ENCODE measurements around the gene COQ9.
"Not testable (repeated sequence)": the region's sequence is repeated elsewhere in the genome, so short reads cannot be mapped to it uniquely, and the experiment has no call there.

COQ9 gene

GRCh38 chr16:57486858-57487834 is 39.9 kb downstream of the COQ9 start:
- no peak for DNase-seq

DNA sequence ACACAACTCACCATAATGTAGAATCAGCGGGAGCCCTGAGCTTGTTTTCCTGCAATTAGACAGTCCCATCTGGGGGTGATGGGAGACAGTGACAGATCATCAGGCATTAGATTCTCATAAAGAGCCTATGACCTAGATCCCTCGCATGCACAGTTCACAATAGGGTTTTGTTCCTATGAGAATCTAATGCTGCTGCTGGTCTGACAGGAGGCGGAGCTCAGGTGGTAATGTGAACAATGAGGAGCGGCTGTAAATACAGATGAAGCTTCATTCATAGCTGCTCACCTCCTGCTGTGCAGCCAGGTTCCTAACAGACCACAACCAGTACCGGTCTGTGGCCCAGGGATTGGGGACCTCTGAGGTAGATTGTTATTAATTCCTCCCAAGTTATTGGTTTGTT is 42.0 kb downstream of the COQ9 start:
- no peak for DNase-seq

DNA sequence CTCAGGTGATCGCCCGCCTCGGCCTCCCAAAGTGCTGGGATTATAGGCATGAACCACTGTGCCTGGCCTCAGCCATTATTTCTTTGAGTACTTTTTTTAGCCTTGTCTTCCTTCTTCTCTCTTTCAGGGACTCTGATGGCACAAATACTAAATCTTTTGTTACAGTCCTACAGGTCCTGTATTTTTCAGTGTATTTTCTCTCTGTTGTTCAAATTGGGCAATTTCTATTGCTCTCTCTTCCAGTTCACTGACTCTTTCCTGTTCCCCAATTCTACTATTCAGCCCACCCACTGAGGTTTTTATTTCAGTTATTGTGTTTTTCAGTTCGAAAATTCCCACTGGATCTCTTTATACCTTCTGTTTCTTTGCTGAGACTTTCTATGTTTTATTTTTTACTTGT is 46.5 kb downstream of the COQ9 start:
- no peak for DNase-seq

GRCh38 chr16:57497121-57497520 is 49.8 kb downstream of the COQ9 start:
- no peak for DNase-seq

GRCh38 chr16:57498031-57498430 is 50.8 kb downstream of the COQ9 start:
- DNase-seq = no peak

DNA sequence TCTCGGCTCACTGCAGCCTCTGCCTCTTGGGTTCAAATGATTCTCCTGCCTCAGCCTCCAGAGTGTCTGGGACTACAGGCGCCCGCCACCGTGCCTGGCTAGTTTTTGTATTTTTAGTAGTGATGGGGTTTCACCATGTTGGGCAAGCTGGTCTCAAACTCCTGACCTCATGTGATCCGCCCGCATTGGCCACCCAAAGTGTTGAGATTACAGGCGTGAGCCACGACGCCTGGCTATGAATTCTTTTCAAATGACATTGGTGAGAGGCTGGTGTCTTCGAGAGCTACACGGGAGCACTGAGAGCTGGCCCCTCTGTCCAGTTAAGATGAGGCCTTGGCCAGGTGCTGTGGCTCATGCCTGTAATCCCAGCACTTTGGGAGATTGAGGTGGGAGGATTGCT is 52.7 kb downstream of the COQ9 start:
- DNase-seq = not testable (repeated sequence)

GRCh38 chr16:57500578-57501111 is 53.4 kb downstream of the COQ9 start:
- no peak for DNase-seq

DNA sequence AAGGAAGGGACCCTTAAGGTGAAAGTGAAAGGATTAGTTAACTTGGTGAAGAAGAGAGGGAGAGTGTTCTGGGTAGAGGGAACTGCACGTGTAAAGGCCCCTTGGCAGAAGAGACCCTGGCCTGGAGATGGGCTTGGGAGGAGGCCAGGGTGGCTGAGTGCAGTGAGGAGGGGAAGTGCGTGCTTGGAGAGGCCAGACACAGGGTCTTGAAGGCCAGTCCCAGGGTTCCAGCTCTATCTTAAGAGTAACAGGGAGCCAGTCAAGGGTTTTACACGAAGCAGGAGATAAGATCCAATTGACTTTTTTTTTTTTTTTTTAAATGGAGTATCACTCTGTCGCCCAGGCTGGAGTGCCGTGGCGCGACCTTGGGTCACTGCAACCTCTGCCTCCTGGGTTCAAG is 54.2 kb downstream of the COQ9 start:
- DNase-seq = no peak

DNA sequence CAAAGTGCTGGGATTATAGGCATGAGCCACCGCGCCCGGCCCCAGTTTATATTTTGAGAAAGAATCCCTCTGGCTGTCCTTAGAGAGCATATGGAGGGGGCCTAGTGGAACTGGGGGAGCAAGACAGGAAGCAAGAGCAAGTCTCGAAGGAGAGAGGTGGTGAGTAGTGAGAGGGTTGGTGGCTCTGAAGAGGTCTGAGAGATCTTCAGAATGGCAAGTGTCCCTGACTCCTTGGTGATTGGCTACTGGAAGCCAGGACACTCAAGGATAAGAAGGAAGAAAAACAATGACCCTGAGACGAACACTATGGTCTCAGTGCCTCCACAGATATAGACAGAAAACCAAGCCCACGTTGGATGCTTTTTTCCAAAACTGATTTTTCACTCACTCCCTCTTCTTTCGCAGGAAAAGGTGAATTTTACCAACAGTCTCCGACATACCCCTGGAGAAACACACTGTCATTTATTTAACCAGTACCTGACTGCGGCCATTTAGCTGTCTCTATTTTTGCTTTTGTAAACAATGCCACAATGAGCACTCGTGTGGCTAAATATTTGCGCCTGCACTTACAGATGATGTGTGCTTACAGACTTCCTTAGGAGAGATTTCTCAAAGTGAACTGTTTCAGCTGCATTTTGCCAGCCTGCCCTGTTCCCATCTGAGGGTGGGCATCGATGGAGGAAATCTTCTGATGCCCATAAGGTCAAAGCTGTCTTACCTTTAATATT is 54.9 kb downstream of the COQ9 start:
- DNase-seq = no peak

GRCh38 chr16:57503366-57503765 is 56.1 kb downstream of the COQ9 start:
- DNase-seq = no peak

DNA sequence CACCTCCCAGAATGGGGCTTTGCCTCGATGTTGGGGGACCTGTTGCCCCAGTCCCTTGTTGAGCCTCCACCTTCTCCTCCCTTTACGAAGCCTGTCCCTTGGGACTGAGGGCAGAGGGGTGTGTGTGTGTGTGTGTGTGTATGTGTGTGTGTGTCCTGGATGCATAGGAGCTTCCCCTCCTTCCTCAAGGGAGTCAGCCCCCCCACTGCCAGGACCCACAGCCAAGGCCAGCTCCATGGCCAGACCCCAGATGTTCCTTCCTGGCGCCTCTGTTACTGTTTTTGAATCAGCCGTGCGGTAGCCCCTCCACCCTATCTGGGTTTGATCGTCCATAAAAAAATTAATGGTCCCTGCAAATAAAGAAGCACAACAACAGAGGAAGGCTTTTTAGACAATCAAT is 56.7 kb downstream of the COQ9 start:
- DNase-seq = no peak

DNA sequence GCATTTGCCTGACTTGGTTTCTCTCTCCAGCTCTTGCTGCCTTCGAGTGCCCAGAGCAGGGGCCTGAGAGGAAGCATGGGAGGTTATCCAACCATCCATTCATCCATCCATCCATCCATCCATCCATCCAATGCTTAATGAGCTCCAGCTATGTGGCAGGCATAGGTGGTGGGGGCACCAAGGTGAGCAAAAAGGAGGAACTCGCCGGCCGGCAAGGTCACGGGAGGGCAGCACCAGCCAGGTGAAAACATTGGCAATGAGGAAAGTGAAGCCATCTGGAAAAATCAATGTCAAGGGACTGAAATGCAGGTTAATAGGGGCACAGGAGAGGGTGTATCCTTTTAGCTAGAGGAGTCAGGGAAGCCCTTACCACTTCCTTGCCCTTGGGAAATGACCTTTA is 57.2 kb downstream of the COQ9 start:
- DNase-seq = no peak

- DNase-seq = no peak
Observed at GRCh38 chr16:57505169-57505568, 57.9 kb downstream of the COQ9 start.

DNA sequence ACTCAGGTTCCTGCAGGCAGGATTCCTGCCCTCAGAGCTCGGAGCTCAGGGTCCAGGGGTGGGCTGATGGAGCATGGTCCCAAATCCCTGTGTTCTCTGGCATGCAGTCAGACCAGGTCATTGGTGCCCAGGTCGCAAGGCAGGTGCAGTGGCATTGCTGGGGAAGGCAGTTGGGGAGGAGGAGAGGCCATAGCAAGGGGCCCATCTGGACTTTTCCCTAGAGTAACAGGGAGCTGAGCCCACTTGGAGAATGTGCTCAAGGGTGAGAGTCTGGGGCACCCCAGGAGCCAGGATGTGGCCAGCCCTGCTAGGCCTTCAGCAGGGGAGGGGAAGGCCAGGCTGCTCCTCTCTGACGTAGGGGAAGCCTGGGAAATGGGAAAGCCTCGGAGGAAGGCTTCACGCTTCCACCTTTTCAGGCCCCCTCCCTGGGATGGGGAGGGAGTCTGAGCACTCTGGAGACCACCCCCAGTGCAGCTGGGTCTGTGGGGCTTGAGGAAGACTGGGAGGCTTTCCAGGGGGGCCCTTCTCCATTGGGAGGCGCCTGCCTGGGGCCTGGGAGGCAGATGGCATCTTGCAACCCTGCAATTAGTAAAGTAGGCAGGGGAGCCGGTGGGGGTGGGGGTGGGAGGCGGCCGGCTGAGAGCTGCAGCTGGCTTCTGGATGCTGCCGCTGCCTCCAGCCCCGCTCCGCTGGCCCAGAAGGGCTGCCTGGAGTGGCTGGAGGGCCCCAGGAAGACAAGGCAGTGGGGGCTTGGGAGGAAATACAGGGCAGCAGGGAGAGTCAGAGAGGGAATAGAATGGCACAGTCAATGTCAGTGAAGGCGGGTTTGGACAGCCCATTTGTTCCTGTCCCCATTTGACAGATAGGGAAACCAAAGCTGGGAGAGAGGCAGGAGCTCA is 60.1 kb downstream of the COQ9 start:
- DNase-seq = no peak

GRCh38 chr16:57508035-57508425 is 60.8 kb downstream of the COQ9 start:
- DNase-seq = no peak

GRCh38 chr16:57509231-57509923 is 62.1 kb downstream of the COQ9 start:
- no peak for DNase-seq

- no peak for DNase-seq
Observed at GRCh38 chr16:57510016-57510871, 63.0 kb downstream of the COQ9 start.
